GM15510 (cell line): Measurements from ENCODE around the gene CMIP.

Experiments
- POLR2A ChIP-seq: IDR thresholded peaks from 3 replicates; pipeline ENCODE4 v1.6.1; 2011; ENCODE audit warnings: borderline replicate concordance; ENCODE audit not compliant: insufficient read length; ENCODE audit errors: extremely low read depth

Gene CMIP

DNA sequence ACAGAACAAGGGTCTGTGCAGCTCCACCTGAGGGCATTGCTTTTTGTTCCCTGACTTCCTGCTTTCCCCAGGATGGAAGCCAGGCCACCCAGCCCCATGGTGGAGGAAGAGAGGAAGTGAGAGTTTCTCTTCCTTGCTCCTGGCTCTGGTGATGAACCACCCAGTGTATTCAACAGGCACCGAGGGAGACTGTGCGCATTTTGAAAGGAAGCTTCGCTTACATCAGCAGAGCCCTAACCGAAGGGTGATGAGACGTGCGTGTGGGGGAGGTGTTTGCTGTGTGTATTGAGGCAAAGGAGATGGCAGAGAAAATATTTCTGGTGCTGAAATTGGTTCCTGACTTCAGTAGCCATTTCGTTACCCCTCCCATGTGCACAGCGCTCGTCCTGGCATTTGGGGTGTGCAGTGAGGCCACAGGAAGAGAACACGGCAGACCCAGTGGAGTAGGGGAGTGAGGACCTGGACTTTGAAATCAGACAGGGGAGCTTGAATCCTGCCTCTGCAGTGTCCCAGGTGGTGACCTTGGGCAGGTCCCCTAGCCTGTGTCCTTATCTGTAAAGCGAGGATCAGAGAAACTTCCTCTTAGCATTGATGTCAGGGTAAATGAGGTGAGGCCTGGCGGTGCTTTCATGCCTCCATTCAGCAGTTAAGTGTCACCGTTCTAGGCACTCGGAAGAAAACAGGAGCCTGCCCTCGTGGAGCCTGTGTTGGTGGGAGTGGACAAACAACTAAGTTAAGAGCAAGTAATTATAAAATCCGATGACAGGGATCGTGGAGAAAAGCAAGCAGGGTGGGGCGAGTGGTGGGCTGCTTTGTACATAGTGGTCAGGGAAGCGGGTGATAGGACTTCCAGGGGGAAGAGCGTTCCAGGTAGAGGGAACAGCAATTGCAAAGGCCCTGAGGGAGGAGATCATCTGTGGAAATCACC lies 7.4 kb downstream of the CMIP start:
- TF ChIP-seq POLR2A = no peak

DNA sequence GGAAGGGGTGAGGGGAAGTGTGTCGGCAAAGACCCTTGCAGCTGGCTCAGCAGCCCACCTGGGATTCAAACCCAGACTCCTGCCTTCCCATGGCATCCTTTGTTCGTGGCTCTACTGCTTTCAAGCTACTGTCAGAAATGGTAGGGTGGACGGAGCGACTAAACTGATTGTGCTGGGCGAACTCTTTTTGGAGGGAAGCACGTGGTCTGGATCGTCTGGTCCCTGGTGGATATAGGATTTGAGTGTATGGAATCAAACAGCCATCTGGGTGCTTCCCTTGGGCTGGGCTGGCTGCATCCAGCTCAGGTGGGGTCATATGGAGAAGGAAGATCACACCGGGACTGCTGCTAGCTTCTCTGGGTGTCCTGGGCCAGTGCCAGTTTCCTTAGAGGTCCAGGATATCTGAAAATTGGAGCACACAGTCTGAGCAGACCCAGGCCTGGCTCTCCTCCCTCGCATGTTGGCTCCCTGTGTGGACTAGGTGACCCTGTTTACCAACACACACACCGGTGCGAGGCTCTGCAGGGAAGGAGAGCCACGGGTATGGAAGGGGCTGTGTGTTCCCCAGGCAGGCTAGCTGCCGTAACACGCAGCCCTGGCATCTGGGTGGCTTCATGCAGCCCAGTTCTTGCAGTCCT lies 8.6 kb downstream of the CMIP start:
- TF ChIP-seq POLR2A = no peak

DNA sequence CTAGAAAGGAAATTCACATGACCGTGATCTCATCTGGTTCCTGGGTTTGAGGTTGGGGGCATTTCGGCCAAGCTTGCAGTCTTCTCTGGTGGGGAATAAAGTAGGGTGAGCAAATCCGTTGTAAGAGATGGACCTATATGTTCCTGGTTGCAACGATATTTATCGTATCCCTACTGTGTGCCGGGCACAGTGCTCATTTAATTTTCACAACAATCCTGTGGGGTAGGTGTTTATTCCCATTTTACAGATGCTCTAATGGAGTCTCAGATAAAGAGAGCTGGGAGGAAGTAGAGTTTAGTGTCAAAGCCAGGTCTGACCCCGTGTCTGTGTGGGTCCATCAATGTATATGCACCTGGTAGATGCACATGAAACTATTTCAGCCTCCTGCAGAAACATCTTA lies 9.4 kb downstream of the CMIP start:
- no peak for TF ChIP-seq POLR2A

DNA sequence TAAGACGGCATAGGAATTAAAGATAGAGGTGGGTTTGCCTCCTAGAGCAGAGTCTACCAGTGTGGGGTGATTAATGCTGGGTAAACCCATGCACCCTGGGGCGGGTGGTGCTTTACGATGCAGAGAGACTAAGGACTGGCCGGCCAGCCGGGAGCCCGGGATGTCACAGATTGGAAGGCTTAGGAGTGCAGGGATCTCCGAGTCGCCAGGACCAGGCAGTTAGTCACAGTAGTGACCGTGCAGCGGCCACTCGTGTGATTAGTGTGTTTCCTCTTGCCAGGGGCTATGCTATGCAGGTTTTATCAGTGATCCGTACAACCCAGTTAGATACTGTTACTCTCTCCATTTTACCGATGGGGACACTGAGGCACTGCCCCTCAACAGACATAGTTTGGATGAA lies 10.4 kb downstream of the CMIP start:
- TF ChIP-seq POLR2A = no peak

DNA sequence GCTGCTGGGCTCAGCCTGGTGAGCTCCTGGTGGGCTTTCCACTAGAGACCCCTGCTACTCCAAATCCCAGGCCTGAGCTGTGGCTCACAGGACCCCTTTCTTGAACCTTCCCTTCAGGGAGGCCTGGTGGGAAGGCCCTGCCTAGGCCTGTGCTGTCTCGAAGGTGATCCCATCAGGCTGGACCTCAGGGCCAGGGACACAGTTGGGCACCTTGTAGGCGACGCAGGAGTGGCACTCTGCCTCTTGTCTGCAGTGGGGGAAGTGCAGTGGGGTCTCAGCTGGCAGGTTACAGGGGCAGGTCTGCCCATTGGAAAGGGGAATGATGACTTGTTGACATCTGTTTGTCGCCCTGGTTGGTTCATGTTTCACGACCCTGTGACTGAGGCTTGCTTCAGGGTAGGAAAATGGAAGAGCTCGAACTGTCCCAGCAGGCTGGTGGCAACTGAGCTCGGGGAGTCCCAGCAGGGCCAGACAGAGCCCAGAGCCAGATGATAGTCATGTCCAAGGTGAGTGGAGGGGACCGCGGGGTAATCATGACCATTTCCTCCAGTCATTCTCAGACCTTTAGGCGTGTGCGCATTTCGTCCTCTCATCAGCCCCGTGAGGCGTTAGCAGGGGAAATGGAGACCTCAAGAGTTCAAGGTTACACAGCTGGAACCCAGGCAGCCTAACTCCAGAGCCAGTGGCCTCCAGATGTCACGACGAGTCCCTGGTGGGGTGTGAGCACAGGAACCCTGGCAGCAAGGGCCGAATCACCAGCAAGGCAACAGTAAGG lies 11.3 kb downstream of the CMIP start:
- no peak for TF ChIP-seq POLR2A

DNA sequence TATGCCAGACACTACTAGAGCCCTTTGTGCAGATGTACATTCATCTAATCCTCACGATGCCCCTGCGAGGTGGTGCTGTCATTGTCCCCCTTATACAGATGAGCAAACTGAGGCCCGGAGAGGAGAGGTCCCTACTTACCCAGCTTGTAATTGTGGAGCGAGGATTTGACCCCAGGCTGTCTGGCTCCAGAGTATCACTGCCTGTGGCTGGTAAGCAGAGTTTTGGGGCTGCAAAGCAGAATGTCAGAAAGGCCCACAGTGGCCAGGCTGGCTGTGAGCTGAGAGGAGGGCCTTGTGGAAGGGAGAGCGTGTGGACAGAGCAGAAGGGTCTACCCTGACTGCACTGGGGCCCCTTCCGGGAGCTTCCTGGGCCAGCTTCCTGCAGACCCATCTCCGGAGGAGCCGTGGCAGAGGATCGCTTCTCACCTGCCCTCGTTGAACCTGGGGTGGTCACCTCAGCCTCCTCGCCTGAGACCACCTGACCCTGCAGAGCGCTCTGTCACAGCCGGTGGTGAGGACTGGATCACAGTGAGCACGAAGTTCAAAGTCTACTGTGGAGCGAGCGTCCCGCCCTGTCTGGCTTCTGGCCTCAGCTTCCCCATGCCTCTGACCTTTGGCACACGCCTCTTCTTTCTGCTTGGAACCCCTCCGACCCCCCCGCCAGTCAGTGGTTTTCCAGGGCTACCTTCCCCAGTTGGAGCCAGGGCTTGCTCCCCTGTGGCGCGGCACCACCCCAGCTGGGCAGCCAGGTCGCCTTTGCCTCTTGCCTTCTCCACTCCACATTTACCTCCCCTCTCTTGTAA lies 12.1 kb downstream of the CMIP start:
- TF ChIP-seq POLR2A = no peak

DNA sequence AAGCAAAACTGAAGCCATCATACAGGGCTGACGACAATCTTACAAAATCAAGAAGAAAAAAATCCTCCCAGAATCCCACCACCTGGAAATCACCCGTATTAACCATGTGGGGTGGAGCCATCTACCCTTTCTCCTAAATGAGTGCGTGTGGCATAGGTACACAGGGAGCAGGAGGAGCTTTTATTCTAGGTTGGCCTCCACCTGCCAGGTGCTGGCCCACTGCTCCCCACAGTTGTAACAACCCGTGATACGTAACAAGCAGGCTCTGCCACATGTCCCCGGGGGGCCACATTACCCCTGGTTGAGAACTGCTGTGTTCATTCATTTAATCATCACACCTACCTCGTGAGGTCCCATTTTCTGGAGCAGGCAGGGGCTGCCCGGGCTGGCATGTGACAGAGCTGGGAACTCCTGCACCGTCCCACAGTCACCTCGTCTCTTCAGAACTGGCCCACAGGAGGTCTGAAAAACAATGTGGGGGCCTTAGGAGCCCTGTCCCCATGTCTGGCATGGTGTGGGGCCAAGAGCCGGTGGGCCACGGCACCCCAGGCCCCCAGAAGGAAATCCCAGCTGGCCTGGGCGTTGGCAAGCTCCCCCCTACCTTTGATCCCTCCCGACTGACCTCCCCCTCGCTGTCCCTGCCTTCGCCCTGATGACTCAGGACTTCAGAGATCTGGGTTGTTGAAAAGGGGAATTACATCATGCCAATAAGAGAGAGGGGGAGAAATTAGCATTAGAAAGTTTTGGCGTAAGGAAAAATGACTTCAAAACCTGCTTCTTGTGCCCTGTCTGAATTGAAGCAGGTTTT lies 12.9 kb downstream of the CMIP start:
- no peak for TF ChIP-seq POLR2A

DNA sequence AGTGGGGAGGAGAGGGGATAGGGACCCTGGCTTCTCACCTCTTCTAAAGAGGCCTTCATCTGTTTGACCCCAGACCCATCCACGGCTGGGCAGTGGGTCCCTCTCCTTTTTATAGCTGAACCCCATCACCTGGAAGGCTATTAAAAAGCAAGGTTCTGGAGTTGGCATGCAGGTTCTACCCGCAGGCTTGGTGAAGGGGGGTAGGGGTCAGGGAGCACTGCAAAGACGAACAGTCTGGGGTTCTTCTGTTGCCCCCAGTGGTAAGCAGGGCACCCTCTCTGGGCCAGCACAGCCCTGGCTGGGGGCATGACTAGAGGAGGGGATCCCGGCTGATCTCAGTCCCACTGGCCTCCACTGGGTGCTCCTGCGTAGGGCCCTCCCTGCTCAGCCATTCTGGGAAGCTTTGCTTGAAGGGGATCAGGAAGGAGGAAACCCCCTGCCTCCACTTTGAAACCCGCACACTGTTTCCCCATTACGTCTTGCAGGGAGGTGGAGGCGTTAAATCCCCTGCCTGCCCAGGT lies 13.6 kb downstream of the CMIP start:
- no peak for TF ChIP-seq POLR2A

DNA sequence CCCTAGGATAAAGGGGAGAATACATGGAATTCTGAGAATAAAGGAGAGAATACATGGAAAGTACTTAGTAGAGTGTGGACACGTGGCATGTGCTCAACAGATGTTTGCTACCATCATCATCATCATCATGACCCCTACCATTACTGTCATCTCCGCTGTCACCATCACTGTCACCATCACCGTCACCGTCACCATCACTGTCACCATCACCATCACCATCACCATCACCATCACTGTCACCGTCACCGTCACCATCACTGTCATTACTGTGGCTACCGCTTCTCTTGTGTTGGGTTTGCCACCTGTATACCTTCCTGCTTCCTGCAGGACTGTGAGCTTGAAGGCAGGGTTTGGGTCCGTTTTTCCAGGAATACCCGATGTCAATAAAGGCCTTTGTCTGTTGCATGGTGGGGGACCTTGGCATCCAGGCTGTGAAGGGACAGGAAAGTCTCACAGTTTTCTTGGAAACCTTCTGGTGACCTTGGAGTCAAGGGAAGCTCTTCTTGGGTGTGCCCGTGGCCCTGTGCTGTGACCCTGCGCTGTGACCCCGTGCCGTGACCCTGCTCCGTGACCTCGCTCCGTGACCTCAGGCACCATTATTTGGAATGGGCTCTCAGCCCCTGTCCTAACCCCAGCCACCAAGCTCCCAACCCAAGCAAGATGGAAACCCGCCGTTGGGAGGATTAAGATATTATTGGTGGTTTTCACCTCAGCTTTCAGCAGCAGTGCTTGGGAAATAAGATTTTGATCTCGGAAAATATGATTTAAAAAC lies 14.4 kb downstream of the CMIP start:
- no peak for TF ChIP-seq POLR2A

DNA sequence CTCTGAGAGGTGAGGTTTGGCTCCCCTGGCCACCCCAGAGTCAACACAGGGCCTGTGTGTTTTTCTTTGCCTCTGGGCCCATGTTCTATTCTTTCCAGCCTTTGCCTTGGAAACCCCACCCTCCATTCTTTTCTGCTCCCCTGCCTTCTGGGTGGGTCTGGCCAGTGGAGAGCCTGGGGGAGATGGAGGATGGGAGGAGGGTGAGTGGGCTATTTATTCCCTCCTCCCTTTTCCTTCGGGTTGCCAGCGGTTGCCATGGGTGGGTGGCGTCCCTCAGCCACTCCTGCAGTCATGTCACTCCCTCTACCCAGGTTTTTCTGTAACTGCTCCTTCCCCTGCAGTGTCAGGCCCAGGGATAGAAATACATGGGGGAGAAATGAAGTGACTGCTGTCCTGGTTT lies 15.5 kb downstream of the CMIP start:
- TF ChIP-seq POLR2A = no peak

GRCh38 chr16:81461243-81461642 lies 16.6 kb downstream of the CMIP start:
- no peak for TF ChIP-seq POLR2A

DNA sequence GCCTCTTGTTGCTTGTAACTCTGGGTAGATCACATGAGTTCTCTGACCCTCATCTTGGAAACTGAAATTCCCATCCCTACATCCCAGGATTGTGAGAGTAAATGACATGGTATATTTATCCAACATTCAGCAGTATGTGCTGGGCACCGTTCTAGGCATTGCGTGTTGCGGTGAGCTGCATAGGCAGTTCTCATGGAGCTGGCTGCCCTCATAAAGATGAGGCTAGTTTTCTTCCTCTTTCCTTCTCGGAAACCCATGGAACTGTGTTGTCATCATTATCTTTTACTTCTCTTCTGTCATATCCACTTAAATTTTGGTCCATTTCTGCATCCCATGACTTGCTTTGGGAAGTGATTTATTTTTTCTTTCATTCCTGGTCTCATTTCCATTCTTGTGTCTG lies 17.2 kb downstream of the CMIP start:
- no peak for TF ChIP-seq POLR2A

DNA sequence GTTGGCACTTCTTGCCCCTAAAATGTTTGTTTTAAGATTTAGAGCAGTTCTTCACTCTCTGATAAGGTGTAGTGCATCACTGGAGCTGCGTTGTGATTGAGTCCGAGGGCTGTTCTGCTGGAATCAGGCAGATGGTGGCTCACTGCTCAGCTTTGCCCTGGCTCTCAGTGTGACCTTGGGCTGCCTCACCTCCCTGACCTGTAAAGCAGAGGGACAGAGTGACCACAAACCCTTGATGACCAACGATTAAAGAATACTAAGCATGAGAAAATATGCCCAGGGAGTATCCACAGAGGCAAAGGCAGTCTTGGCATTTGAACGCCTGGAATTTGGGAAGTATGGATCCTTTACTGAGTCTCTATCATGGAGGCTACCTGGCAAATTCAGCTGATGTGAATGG lies 18.1 kb downstream of the CMIP start:
- no peak for TF ChIP-seq POLR2A
